ENCODE measurements around the gene TUBAL3.
A peak's percentile ranks its signal among the peaks of the same experiment; 100 is the strongest.
"Not testable (repeated sequence)": the region's sequence is repeated elsewhere in the genome, so short reads cannot be mapped to it uniquely, and the experiment has no call there.

The TUBAL3 gene

GRCh38 chr10:5419466-5420094 is 15.0 kb upstream of the TUBAL3 start:
- no peak for DNase-seq

- no peak for DNase-seq
These were observed 14.0 kb upstream of the TUBAL3 start for GRCh38 chr10:5418584-5418983.

GRCh38 chr10:5416981-5417380 is 12.4 kb upstream of the TUBAL3 start:
- no peak for DNase-seq

DNA sequence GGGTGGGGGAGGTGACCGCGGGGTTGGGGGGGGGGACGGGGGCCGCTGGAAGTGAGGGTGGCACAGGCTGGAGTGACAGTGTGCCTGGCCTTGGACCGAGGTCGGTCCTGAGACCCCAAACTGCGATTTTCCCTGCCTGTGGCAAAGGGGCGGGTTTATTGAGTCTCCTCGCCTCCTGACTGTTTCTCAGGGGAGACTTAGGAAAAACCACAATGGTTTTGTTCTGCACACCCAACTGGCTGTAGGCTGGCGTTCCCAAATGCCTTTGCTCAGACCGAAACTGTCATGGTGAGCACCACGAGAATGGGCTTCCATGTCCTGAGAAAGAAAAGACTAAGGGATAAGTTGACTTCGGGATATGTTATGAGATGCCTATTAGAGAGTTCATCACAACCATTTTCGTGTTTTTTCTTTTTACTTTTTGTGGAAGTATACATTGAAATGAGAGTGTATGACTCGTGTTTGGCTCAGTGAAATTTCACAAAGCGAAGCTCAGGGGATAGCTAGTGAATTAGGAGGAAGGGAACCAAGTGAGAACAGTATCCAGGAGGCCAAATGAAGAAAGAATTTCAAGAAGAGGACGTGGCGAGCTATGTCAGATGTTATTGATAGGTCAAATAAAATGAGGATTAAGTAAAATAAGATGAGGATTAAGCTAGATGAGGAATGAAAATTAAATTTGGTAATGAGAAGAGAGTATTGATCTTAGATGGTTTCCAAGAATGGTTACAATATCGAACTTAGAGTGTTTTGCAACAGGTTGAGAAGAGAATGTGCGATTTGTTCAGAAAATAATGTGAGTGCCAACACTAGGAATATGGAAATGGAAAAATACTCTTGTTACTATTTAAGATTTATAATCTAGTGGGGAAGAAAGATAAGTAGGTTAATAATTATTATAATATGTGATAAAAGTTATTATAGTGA is 8.6 kb upstream of the TUBAL3 start:
- no peak for DNase-seq

DNA sequence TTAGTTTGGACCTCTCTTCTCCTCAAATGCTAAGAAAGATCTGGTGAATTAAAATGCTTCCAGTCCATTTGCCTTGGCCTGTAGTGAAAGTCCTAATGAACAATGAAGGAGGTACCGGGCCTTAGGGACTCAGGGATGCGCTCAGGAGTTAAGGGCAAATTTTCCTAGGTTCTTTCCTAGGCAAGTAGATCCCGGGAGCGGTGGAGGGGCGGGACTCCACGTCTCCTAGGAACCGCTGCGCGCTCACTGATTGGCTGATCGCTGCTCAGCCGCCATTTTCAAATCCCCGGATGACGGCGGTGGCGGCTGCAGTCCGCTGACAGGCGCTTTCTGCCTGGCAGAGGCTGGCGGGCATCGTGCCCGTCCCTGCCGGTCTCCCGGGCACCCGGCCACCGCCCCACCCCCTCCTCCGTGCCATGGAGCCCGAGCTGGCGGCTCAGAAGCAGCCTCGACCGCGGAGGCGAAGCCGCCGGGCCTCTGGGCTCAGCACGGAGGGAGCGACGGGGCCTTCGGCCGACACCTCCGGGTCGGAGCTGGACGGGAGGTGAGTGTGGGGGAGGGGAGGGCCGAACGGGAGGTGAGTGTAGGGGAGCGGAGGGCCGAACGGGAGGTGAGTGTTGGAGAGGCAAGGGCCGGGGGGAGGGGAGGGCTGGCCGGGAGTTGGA is 7.8 kb upstream of the TUBAL3 start, which contains the start of gene NET1:
NET1 (plus strand) TSS at position 281 of the 665 bp plus-strand sequence; CDS start at position 417, 136 bp downstream.
- peak; percentile 93 for DNase-seq

GRCh38 chr10:5411941-5412276 is 7.3 kb upstream of the TUBAL3 start:
- DNase-seq, result no peak

GRCh38 chr10:5410787-5411186 is 6.2 kb upstream of the TUBAL3 start:
- not testable (repeated sequence) for DNase-seq

- no peak for DNase-seq
These were observed 2.3 kb upstream of the TUBAL3 start for GRCh38 chr10:5406918-5407317.

- no peak for DNase-seq
These were observed 1.8 kb downstream of the TUBAL3 start for GRCh38 chr10:5402798-5403197.

DNA sequence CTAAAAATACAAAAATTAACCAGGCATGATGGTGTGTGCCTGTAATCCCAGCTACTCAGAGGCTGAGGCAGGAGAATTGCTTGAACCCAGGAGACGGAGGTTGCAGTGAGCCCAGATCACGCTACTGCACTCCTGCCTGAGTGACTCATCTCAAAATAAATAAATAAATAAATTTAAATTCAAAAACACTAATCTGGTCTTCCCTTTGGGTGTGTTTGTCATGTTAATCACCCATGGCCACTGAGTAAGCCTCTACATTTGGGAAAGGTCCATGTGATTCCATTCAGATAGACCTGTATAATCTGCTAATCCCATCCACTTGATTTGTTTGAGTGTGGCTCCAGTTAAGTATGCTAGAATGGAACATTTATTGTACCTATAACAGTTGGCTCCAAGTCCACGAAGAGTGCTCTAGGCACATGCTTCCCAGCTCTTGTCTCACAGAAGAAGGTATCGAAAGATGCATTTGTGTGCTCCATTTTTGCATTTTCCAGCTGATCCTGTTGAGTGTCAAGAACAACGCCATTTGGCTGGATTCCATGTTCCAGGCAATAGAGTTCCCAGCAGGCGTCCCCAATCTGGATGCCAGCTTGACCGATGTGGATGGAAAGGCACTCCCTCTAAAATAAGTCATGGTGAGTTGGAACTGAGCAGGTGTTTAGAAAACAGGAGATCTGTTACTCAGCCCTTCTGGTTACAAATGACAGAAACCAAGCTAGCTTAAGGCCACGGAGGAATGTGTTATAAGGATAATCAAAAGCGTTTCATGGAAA is 4.0 kb downstream of the TUBAL3 start:
- DNase-seq, result no peak

GRCh38 chr10:5399332-5399731 is 5.3 kb downstream of the TUBAL3 start:
- no peak for DNase-seq

DNA sequence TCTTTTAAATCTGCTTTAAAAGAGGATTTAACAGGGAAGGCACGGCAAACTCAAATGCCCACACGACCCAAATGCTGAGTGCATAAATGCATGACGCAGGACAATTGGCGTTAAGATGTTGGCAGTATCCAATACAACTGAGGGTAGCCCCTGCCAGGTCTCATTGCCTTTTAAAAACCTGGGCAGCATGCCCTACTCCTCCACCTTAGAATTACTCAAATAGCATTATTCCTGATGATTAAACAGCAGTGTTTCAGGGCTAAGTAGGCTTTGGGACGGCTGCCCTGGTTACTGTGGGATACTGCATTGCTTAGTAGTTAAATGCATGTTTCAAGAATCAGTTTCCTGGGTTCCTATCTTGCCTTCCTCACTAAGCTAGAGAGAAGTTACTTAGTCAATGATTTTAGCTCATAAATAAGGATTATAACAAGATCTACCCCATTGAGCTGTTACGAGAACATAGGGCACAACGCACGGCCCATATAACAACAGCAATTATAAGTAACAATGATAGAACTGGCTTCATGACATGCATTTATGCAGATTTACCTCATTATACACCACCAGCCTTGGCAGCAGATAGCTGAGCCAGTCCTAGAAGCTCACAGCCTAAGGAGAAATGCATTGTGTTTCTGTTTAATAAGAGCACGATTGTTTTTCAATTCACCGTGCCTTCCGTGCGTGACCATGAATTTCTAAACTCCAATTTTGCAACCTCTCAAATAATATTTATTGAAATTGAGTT is 7.9 kb downstream of the TUBAL3 start:
- no peak for DNase-seq

DNA sequence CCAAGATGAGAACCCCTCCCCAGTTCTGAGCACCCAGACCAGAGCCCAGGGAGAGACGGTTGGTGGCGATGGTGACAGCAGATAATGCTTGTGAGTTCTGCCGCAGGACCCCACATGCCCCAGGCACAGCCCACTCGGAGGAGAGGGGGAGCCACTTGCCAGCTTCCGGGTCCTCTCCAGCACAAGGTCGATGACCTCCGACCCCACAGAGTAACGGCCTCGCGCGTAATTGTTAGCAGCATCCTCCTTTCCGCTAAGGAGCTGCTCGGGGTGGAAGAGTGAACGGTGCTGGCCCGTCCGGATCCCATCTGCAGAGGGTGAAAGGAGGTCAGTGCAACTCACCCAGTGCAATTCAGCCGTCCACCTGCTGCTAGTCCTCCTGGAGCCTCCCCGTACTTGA is 9.5 kb downstream of the TUBAL3 start:
- no peak for DNase-seq

DNA sequence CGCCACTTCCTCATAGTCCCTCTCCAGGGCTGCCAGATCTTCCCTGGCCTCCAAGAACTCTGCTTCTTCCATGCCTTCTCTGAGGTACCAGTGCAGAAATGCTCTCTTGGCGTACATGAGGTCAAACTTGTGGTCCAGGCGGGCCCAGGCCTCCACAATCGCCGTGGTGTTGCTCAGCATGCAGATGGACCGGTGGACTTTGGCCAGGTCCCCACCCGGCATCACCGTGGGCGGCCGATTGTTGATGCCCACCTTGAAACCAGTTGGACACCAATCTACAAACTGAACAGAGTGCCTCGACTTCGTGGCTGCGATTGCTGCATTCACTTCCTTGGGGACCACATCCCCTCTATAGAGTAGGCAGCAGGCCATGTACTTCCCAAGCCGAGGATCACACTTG is 11.1 kb downstream of the TUBAL3 start:
- DNase-seq, result no peak

DNA sequence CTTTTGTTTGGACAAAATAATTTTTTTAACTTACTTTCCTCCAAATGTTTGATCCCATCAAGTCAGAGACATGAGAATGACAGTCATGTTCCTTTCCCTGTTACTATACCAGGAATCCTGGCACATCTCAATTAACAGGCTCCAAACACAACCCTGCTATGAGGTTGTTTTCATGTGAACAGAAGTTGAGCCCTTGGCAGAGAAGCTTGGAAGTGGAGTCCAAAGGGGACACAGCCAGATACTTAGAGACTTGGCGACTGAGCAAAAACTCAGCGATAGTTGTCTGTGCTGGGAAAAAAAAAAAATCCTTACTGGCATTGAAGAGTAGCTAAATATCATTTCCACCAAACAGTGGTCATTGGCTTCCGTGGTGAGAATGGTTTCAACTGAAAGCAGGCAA is 12.8 kb downstream of the TUBAL3 start:
- no peak for DNase-seq

- no peak for DNase-seq
These were observed 13.9 kb downstream of the TUBAL3 start for GRCh38 chr10:5390607-5391205.

- DNase-seq, result no peak
These were observed 17.5 kb downstream of the TUBAL3 start for GRCh38 chr10:5387169-5387568.

- DNase-seq, result no peak
These were observed 19.4 kb downstream of the TUBAL3 start for GRCh38 chr10:5385224-5385623.

- DNase-seq, result no peak
These were observed 23.4 kb downstream of the TUBAL3 start for GRCh38 chr10:5381187-5381586.

DNA sequence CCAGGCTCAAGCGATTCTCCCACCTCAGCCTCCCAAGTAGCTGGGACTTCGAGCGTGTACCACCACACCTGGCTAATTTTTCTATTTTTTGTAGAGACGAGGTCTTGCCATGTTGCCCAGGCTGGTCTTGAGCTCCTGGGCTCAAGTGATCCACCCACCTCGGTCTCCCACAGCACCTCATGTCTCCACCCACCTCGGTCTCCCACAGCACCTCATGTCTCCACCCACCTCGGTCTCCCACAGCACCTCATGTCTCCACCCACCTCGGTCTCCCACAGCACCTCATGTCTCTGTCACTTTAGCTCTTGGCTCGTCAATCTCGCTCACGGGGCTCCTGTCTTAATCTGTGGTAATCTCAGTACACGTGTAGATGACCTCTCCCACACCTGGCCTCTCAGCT is 24.2 kb downstream of the TUBAL3 start:
- not testable (repeated sequence) for DNase-seq

- not testable (repeated sequence) for DNase-seq
These were observed 25.4 kb downstream of the TUBAL3 start for GRCh38 chr10:5379202-5379601.

- DNase-seq, result no peak
These were observed 28.2 kb downstream of the TUBAL3 start for GRCh38 chr10:5376450-5376849.

Data from right forelimb (tissue), 1 donor.